Stimulated activated CD4-positive, alpha-beta T cell treated with anti-CD3 and anti-CD28 coated beads, Interleukin-15, amount 100 ng/mL, for 24 hours (primary cell): ENCODE data around the gene AGBL4.

Source experiments
- DNase-seq: peaks from one replicate; pipeline ENCODE4 v3.0.0-alpha.2; 2020

AGBL4 gene

DNA sequence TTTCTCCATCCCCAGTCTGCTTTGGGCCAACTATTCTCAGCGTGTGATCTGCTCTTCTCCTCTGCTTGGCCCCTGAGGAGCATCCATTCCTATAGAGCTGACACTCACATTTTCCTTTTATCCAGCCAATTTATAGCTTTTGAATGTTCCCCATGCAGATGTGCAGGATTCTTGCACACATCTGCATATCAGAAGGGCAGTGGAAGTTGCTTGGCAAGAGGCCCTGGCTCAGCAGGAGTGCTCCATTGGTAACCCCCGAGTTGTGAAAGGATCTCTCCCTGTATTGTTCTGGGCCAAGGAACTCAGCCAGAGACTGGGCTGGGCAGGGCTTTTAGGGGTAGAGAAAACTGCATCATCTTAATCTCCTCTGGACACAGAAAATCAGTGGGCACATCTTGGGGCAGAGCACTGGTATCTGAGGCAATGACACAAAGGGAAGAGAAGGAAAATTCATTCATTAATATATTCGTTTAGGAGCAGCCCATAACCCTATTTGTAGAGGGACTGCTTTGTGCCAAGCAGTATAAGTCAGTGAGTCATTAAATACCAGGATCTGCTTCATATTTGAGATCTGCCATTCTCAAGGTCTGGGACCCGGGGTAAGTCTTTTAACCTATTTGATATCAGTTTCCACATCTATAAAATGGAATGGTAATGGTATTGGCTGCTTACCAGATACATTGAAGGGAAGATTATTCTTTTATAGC, 1216.0 kb downstream of the AGBL4 start:
- no peak for DNase-seq

DNA sequence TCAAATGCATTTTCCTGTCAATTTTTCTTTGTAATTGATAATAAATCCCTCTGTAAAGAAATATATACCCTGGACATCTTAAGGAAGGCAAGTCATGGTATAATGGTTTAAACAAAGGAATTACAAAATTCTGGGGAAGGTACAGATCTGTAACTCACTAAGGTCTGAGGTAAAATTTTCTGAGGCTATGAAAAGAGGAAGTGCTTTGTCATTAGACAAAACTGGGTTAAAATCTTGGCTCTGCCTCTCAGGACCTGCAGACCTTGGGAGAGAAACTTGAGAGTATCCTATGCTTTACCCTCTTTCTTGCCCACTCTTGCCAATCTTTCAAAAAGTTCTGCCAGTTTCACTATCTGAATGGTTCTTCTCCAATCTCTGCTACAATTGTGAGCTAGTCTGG, 1220.3 kb downstream of the AGBL4 start:
- DNase-seq, result no peak

DNA sequence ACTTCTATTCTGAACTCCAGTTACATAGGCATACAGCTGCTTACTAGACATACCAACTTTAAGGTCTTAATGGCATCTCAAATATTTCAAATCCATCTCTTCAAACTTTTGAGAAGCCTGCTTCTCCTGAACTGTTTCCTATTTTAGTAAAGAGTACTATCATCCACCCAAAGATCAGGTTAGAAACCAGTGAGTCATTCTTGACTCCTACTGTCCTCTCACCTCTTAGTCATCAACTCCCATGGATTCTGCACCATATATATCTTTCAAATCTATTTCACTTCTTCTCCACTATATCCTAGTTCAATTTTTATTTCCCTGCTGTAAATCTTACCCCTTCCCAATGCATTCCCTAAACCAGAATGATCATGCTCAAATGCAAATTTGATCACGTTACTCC, 1228.9 kb downstream of the AGBL4 start:
- DNase-seq, result no peak

DNA sequence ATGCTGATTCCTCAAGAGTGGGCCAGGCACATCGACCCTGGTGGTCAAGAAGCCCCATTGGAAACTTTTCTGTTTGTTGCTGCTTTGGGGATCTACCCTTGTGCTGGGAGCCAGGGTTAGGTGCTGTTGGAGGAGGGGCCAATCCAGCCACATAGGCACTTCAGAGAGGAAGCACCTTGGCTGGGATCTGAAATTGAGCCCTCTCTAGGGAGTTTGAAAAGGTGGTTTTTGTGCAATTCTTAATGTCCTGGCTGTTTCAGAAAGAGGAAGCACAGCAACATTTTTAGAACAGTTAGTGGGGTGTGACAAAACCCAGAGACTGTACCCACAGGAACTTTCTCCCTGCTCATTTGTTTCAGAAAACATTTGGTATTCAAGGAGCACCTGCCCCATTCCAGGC, 1229.9 kb downstream of the AGBL4 start:
- no peak for DNase-seq

DNA sequence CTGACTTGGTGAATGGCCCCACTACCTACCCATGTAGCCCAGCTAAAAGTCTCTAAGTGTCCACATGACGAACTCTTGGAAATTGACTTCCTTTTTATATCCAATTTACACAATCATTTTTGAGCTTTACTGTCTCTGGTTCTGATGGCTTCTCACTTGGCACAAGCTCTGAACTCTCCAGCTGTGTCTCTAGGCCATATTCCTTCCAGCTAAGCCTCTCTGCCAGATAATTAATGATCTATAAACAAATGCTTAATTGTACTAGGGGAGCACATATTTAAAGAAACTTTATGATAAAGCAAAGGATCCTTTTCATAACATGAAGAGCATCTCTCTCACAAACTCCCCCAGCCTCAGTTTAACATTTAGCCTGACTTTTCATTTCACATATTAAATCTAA, 1230.8 kb downstream of the AGBL4 start:
- no peak for DNase-seq

DNA sequence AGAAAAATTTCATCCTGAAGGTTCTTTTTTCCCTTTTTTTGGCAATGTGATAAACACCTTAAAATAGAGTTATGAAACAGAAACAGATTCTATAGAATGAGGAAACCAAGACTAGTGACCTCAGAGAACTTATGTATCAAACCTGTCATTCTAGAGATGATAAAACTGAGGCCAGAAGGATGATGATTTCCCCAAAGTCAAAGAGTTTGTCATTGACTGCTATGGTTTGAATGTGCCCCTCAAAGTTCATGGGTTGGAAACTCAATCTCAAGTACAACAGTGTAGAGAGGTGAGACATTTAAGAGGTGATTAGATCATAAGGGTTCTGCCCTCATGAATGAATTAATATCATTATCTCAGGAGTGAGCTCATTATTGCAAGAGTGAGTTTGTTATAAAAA, 1233.4 kb downstream of the AGBL4 start:
- DNase-seq, result no peak

DNA sequence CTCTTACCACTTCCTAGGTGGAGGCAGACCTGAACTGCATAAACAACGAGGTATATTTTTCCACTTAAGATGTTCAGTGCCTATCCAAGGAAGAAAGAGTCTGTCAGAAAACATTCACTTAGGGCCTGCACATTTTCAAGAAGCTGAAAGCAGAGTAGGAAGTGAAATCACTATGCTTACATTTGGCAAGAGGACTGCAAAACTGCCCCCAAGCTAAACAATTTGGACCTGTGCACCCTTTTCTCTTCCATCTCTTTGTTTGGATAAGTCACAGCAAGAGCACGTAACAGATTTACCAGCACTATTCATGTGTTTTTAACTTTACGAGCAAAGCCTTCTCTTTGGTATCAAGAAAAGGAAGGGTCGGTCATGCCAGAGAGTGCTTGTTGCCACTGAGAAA, 1233.9 kb downstream of the AGBL4 start:
- DNase-seq, result no peak

DNA sequence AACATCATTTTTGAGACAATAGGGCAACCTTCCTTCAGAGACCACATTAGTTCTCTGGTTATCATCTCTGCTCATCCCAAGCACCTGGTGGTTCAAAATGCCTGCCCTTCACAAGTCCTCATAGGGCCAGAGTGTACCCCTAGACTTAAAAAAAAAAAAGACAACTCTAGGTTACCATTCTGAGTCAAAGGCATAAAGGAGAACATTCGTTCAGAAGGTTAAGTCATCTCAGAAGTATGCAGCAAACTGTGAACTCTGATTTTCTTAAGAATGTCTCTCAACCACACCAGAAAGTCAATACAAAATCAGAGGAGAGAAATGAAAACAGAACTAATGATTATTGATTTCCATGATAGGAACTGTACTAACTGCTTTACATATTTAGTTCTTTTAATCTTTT, 1237.9 kb downstream of the AGBL4 start:
- DNase-seq, result no peak

DNA sequence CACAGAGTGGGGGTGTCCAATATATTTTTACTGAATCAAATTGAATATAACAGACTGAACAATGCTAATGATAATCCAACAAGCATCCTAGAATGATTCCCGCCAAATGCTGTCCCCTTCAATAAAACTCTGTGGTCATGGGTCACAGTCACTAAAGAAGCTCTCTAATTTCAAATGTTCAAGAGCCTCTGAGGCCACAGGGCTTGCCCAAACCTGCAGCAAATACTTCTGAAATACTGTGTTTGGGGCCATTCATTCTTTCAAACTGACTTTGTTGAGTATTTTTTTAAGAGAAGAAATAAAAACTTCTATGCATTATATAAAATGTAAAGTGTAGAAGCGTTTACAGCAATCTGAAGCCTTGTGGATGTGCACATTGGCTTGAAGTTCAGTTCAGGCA, 1239.5 kb downstream of the AGBL4 start:
- DNase-seq, result no peak

DNA sequence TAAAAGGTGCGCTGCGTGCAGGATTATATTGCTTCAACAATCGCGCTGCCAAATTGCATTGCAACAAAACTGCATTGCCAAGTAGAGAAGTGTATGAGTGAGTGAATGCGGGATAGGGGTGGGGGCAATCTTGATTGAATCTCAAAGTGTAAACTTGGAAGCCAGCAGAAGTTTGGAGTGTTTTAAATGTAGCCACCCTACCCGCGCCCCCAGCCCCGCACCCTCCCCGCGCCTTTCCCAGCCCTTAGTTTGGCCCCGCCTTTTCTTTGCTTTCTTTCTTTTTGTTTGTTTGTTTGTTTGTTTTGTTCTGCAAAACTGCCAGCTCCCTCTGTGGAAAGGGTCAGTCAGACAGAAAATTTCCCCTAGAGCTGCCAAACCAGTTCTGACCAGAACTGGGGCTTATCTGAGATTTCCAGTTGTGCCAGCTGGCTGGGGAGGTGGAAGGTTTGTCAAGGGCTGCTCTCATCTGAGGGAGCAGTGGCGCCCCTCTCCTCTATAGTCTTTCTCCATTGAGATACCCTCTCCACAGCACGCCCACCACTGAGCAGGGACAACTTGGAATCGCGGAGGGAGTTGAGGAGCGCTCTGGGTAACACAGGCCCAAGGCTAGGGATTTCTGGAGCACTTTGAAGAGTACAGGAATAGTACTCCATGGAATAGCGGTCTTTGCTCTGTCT, 1246.4 kb downstream of the AGBL4 start:
- no peak for DNase-seq

DNA sequence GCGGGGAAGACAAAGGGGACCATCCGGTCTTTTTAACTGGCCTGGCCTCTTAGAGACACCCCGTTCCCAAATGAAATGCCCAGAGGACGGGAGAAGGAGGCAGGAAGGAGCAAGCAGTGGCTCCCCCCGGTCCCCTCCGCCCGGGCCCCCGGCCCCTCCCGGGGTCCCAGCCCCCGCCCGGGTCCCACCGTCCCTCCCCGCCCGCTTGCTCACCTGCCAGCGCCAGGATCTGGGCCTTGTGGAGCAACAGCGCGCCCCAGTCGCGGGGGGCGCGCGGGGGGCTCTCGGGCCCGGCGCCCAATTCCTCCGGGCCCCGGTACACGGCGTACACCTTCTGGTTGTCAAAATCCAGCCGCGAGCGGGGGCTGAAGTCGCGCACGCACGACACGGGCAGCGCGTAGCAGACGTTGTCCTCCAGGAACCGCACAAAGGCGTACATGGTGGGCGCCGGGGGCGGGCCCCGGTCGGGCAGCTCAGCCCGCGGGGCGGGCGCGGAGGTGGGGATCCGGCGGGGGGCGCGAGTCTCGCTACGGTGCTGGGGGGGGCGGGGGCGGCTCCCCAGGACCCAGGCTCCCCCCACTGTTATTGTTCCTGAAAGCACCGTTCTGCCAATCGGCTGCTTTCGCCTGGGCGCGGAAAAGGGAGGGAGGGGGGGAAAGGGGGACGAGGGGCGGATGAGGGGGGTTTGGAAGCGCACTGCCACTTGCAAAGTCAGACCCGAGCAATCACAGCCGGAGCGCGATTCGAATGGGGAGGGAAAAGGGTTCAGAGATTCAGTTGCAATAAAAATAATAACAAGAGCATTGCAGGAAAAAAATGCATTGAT, 1247.1 kb downstream of the AGBL4 start, which contains the start of gene BEND5:
Gene BEND5 (minus strand): TSS at position 499 of the 826 bp plus-strand sequence. CDS start 60 bp downstream, at position 439.
- peak; percentile 59 for DNase-seq

DNA sequence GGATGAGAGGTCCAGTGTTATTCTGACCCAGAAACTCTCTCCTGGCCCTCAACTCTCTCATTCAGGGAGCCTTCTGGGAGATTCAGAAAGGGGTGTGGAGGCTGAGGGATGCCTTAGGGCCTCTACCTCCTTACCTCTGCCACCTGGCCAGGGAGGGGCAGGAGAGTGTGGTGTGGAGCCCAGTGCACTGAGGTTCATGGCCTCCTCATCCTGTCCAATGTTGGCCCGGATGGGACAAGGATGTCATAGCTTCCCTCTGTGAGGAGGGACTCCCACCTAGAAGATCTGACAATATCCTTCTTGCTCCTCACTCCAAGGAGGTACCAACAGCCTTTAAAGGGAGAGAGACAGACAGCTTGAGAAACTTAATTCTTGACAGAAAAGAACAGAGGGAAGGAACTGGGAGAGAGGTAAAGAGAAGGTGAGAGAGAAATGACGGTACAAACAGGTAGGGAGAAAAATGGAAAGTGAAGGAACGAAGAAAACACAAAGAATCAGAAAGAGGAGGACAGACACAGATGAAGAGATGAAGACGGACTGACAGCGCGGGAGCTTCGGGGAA, 1247.8 kb downstream of the AGBL4 start:
- DNase-seq, result no peak

DNA sequence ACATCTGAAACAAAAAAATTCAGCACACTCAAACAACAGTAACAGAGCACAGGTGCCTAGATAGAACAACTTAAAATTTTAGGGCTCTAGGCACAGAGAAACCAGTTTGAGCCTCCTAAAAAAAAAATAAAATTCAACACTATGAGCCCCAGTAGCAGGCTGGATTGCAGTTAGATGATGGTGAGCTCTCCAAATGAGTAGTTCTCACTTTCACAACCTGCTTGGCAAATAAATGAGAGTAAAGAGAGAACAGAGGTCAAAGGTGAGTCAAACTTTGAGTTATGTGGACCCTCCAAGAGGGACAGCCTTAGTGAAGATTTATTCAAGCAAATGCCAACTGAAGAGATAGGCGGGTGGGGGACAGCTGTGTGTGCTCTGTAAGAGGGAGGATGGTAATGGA, 1250.6 kb downstream of the AGBL4 start:
- DNase-seq, result no peak

DNA sequence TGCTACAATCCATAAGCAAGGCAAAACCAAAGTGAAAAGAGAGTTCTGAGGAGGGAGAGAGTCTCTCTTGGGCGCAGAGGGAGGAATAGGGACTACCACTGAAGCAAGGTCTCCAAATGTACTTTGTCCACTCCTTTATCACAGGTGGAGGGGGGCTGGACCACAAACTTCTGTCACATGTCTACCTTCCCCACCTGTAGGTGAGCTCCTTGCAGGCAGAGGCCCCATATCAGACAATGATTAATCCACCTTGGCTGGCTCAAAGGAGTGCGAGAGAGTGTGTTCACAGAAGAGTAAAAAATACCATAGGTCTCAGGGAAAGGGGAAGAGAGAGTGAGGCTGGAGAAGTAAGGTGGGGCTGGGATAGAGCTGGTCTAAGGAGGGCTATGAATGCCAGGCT, 1251.5 kb downstream of the AGBL4 start:
- DNase-seq, result no peak

DNA sequence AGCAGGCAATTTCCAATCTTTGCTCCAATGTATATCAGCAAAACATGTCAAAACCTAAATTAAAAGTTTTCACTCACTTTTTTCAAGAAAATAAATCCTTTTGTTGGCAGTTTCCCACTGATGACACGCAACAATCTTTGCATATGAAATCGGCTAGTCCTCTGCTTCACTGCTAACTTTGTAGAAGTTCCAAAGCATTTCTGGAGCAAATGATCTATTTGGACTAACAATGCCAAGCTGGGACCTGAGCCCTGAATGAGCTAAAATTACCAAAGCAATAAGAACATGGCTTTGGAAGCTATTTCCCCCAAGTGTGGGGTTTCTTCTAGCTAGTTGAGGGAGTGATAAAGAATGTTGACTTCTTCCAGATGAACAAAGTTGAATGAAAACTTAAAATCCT, 1252.2 kb downstream of the AGBL4 start:
- no peak for DNase-seq

DNA sequence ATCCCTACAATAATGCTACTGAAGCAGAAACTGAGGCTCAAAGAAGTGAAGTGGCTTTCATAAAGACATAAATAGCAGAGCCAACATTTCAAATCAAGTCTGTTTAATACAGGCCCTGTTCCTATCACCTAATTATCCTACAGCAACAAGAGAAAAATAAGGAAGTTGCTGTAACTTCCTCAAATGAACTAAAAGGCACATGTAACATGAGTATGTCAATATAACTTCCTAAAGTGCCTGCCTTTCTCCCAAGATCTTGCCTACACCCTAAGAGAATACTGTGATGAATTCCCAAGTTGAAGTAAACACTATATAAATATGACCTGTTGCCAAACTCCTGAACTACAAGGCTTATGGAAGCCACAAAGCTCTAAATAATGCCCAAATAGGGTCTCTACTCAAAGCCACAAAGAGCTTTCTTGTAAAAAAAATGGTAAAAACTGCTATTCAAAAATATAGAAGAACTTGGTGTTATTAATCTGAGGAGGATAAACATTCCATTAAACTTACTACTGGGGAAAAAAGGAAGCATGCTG, 1255.7 kb downstream of the AGBL4 start:
- DNase-seq, result no peak

DNA sequence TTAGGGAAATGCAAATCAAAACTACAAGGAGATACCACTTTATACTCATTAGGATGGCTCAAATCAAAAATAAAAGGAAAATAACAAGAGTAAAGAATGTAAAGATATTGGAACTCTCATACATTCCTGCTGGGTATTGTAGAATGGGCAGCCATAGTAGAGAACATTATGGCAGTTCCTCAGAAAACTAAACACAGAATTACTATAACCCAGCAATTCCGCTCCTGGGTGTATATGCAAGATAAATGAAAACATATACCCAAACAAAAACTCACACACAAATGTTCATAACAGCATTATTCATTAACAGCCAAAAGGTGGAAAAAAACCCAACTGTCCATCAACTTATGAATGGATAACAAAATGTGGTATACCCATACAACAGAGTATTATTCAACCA, 1258.4 kb downstream of the AGBL4 start:
- DNase-seq, result no peak

DNA sequence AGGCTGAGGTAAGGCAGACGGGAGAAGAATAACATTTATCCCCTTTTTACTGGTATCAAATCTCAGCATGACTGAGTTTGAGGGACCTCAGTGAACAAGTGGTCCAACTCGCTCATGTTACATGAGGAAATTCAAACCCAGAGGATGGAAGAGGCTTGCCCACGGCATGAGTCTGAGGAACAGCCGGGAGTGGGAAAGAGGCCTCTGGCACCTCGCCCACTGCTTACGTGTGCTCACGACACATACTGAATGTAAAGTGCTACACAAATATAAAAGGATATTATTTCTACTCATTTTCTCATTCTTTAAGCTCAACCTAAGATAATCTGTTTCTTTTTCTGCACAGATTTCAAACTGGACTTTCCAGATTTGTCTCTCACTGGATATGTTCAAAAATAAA, 1261.8 kb downstream of the AGBL4 start:
- DNase-seq, result no peak

DNA sequence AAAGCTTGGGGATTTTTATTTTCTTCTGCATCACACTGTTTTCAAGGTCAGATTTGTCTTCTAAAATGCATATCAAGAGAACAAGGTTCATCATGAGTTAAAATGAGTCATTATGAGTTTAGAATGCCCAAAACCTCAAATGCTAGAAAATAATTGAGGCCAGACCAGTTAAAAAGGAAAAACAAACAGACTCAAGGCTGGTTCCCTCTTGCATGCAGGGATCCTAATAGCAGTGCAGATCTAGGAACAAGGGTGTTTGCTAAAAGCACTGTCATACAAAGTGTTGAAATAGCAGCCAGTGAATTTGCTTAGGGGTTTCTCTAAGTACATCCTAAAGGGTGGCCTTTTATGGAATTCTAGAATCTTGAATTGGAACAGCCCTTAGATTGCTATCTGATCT, 1262.3 kb downstream of the AGBL4 start:
- DNase-seq, result no peak

DNA sequence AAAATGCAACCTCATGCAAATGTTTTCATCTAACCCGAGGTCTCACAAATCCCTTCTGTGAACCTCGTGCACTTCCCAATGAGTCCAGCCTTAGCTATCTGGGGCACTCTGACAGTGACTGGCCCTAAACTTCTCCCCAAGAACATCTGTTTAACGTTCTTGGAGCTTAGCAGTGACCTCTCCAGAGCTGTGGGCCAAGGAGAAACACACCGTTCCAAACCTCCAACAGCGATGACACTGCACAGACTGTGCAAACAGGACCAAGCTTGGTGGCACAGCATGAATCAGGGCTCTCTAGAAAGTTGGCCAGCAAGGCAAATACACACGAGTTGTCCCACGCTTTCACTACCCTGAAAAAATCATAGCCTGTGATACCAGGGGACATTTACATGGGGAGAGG, 1262.9 kb downstream of the AGBL4 start:
- DNase-seq, result no peak

DNA sequence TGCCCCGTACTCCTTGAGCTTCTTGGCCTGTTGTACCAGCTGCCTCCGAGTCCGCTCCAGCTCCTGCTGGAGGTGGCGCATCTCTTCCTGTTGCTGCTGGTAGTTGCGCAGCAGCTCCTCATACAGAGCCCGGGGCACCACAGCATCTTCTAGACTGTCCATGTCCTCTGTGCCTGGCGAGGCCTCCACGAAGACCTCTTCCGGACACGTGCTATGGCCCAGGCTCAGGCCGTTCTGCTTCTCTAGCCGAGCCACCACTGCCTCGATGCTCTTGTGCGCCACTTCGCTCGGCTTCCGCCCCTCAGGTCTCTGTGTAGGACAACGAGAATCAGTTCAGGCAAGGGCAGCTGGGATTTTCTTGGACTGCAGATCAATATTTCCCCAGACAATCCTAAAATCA, 1264.8 kb downstream of the AGBL4 start:
- DNase-seq, result no peak

DNA sequence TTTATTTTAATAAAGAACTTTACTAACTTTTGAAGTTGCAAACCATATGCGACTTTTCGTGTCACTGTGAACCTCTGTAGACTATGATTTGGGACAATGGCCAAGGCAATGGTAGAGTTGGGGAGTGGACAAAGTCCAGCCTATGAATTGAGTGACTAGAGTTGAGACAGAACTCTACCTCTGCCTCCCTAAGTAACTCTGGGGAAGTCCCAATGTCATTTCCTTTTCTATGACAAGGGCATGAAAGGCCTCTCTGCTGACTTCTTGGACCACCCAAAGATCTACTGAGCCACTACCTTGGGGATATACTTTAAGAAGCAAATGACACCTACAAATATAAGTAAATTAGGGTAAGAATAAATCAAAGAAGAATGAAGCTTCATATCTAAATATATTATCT, 1266.4 kb downstream of the AGBL4 start:
- no peak for DNase-seq

DNA sequence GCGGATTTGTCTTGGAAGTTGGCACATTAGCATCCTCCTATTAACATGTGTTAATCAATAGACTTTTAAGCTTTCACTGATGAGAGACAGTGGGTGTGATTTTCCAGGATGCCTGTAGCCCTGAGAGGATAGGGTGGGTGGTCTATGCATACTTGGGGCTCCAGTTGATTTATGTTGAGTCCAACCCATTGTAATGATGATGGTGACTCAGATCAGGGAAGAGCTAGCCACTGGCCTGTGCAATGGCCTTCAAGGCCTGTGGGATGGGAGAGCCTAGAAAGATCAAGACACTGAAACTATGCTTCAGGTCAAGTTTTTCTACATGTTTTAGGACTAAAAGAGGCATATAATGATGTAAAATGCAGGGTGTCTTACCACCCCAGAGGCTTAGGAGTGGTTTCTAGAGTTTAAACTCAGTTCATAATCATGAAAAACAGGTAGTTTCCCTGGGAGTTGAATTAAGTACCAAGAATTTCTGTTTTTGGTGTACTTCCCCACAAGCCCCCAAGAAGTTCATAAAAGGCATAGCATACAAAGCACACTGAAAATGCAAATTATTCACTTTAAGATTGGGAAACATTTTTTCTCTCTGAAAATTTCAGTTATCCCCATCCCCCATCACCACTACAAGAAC, 1267.0 kb downstream of the AGBL4 start:
- no peak for DNase-seq
